Astrocyte of the spinal cord (primary cell): ENCODE results near the gene NUP188.

ENCODE experiments used
- DNase-seq: peaks from one replicate; pipeline ENCODE4 v3.0.0; 2011; ENCODE audit warnings: low read depth, low spot score
- H3K4me3 ChIP-seq: 2 replicates; pipeline ENCODE4 v1.5.1; 2011; ENCODE audit warnings: low read depth, mild to moderate bottlenecking, low read length, moderate library complexity
- in situ Hi-C: cut with HindIII; loops from 2 replicates; pipeline ENCODE4 v1.10.0; 2017; ENCODE audit warnings: low sequenced_read_pairs
- TF ChIP-seq, protein P1 (sequence below): IDR thresholded peaks from 2 replicates; pipeline ENCODE4 v1.5.1; 2012; ENCODE audit warnings: low read depth, mild to moderate bottlenecking, low read length, inconsistent platforms

The NUP188 gene

GRCh38 chr9:129011170-129011569, 63.7 kb downstream of the NUP188 start:
- DNase-seq = no peak
- TF ChIP-seq, protein P1, sequence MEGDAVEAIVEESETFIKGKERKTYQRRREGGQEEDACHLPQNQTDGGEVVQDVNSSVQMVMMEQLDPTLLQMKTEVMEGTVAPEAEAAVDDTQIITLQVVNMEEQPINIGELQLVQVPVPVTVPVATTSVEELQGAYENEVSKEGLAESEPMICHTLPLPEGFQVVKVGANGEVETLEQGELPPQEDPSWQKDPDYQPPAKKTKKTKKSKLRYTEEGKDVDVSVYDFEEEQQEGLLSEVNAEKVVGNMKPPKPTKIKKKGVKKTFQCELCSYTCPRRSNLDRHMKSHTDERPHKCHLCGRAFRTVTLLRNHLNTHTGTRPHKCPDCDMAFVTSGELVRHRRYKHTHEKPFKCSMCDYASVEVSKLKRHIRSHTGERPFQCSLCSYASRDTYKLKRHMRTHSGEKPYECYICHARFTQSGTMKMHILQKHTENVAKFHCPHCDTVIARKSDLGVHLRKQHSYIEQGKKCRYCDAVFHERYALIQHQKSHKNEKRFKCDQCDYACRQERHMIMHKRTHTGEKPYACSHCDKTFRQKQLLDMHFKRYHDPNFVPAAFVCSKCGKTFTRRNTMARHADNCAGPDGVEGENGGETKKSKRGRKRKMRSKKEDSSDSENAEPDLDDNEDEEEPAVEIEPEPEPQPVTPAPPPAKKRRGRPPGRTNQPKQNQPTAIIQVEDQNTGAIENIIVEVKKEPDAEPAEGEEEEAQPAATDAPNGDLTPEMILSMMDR = no peak
- in situ Hi-C loops = no loop called here
- no peak overlapping the region for H3K4me3 ChIP-seq

DNA sequence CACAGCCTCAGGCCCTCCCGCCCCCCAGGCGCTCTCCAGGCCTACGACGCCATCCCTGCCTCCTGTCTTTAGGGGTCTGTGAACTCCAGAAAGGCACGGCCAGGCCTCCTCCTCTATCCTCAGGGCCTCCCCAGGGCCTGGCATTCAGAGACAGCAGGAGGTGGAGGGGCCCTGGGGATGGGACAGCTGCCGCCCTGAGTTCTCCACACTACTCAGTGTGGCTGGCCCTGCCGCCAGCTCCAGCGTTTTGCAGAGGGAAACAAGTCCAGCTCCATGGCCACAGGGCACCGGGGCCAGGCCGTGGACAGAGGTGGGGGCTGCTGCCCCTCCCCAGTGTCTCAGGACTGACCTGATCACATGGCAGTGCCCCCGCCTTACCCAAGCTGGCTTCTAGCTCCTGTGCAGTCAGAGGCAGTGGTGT, 64.3 kb downstream of the NUP188 start:
- H3K4me3 ChIP-seq = no peak overlapping the region
- DNase-seq = no peak
- in situ Hi-C loops = no loop called here
- TF ChIP-seq, protein P1 = no peak

DNA sequence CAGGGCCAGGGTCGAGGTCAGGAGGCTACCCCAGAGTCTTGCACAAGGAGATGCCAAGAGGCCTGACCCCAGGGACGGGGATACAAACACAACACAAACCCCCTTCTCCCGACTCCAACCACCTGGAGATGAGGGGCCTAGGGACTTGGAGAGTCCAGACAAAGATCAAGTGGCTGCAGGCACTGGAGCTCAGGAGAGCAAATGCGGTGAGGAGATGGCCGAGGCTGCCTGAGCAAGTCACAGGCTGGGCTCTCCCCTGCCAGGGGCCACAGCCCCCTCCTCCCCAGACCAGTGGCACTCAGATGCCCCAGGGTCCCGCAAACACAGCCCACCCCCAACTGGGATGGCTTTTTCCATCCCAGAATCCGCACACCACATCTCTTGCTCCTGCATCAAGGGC, 64.8 kb downstream of the NUP188 start:
- TF ChIP-seq, protein P1 = no peak
- no peak for DNase-seq
- H3K4me3 ChIP-seq = no peak overlapping the region
- in situ Hi-C loops = no loop called here

DNA sequence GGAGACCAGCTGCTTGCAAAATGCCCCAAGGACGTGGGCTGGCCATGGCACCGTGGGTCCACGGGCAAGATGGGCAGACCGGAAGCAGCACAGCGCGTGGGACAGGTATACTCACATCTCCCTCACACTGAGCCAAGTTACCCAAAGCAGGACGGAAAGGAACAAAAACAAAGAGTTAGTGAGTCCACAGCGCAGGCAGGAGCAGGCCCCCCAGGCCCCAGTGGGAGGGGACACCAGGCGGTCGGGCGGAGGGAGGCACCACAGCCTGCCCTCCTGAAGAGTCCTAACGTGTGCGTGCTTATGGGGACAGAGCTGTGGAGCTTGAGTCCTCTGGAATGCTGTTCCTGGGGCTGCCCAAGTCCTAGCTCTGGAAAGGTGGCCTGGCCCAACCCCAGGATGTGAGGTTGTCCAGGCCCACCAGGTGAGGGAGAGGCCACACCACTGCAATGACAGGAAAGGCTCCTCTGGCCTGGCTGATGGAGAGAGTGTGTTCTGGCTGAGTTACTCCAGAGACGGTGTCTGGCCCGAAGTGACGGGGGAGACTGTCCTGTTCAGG, 65.5 kb downstream of the NUP188 start:
- in situ Hi-C loops = no loop called here
- TF ChIP-seq, protein P1 = no peak
- DNase-seq = no peak
- H3K4me3 ChIP-seq = no peak overlapping the region

DNA sequence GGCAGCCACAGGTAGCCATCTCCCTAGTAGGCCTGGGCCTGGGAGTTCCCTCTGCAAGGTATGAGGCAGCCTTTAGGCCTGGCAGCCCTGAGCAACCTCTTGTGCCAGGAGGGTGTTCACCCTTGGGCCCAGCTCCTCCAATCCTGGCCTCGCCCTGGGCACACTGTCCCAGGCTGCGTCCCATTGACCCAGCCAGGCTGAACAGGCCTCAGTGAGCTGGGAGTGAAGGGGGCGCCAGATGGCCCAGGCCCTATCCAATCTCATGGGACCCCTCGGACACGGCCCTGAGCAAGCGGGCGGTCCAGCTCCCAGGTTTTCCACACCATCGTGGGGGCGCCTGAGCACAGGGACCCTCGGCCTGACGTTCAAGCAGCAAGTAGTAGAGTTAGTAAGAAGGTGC, 66.2 kb downstream of the NUP188 start:
- no peak overlapping the region for H3K4me3 ChIP-seq
- TF ChIP-seq, protein P1 = no peak
- no peak for DNase-seq
- in situ Hi-C loops = no loop called here

DNA sequence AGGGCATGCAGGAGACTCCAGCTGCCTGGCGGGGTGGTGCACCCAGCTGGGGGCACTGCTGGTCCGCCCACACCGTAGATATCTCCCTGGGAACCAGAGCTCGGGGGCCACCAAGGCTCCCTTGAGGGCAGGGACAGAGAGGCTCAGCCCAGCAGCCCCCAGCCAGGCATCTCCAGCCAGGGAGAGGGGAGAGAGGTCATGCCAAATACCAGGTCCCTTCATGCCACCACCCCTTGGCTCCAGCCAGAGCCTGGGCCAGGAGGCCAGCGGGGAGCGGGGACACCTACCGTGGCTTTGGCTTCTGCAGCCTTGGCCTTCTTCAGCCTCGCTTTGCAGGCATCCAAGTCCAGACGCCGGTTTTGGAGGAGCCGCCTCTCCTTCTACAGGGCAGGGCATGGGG, 66.6 kb downstream of the NUP188 start:
- TF ChIP-seq, protein P1 = no peak
- in situ Hi-C loops = no loop called here
- no peak overlapping the region for H3K4me3 ChIP-seq
- no peak for DNase-seq

DNA sequence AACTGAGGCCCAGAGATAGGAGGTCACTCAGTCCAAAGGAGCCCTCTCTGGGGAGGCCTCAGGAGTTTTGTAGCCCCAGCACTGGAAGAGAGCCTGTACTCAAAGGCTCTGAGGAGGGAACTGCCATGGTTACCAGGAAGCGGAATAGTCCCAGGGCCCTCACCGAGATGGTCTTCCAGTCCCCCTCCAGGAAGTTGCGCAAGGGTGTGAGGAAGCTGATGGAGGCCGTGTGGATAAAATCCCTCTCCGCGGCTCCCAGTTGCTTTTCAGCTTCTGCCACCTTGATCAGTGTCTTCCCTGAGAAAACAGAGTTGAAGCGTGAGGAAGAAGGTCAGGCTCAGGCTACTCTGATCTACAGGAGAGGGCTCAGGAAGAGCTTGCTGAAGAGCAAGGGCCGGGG, 67.1 kb downstream of the NUP188 start:
- no peak overlapping the region for H3K4me3 ChIP-seq
- TF ChIP-seq, protein P1 = no peak
- no peak for DNase-seq
- in situ Hi-C loops = no loop called here
